SK-N-MC (cell line): Measurements from ENCODE around the gene TRIM62.

ENCODE experiments used
- EZH2 ChIP-seq: fragments of 200-600 bp; sonication (generic); IDR thresholded peaks from one replicate; pipeline ENCODE4 v1.6.1; 2017; ENCODE audit warnings: antibody characterized with exemption
- POLR2AphosphoS5 ChIP-seq: IDR thresholded peaks from 2 replicates; pipeline ENCODE4 v1.6.1; 2012; ENCODE audit warnings: mild to moderate bottlenecking, low read depth, low read length, borderline replicate concordance

- no peak for TF ChIP-seq POLR2AphosphoS5
- no peak for TF ChIP-seq EZH2
Measured at GRCh38 chr1:33206340-33206739, 24.5 kb upstream of the TRIM62 start.
